ENCODE measurements around the gene NAV1. TPM values are rescaled to one million over a fixed set of nuclear protein-coding genes. Genes with fewer than 3 reads are reported as not detected.

NAV1 gene
- total RNA-seq, 4 donors from 2014 or later, result 22.9 to 49.2 (median 34.2) TPM

- no peak for TF ChIP-seq POLR2A (IDR thresholded peaks at IDR 0.05)
- TF ChIP-seq CTCF (IDR thresholded peaks at IDR 0.05), result no peak
- TF ChIP-seq EP300 (IDR thresholded peaks at IDR 0.05), result no peak
- Histone ChIP-seq H3K4me1 (peaks cover 0 to 83% (median 33%) of the 10 kb centered on the region in 4 donors), H3K4me3 (no peak overlapping the region), H3K36me3 (no peaks in the 10 kb centered on the region), H3K9me3 (no peaks in the 10 kb centered on the region), H3K27me3 (no peaks in the 10 kb centered on the region), H3K27ac (peak overlapping the region in 2 of 4 donors; percentile 93 to 96)
- 88 to 95% methylated on average over 4 of the region's 4 CpGs for WGBS, 2 donors
- no peak for DNase-seq (ENCODE audit: low spot score in 2 of 2)
These were observed 1.5 kb upstream of the NAV1 start for GRCh38 chr1:201537467-201537866.

GRCh38 chr1:201537891-201538611, 876 bp upstream of the NAV1 start:
- no peak for TF ChIP-seq EP300 (IDR thresholded peaks at IDR 0.05)
- TF ChIP-seq CTCF (IDR thresholded peaks at IDR 0.05), result no peak
- no peak for TF ChIP-seq POLR2A (IDR thresholded peaks at IDR 0.05)
- Histone ChIP-seq H3K27me3 (no peaks in the 10 kb centered on the region), H3K4me1 (peaks cover 0 to 88% (median 36%) of the 10 kb centered on the region in 4 donors), H3K9me3 (no peaks in the 10 kb centered on the region), H3K36me3 (no peaks in the 10 kb centered on the region), H3K27ac (peak overlapping the region; percentile 71 to 96 (median 86)), H3K4me3 (peak overlapping the region; percentile 54 to 78 (median 62))
- DNase-seq (ENCODE audit: low spot score in 2 of 2), result no peak
- WGBS, 2 donors, result 32 to 36% methylated on average over 6 of the region's 6 CpGs

- Histone ChIP-seq H3K4me3 (peak overlapping the region; percentile 54 to 78 (median 62)), H3K27me3 (no peaks in the 10 kb centered on the region), H3K4me1 (peaks cover 0 to 86% (median 36%) of the 10 kb centered on the region in 4 donors), H3K9me3 (no peaks in the 10 kb centered on the region), H3K36me3 (no peaks in the 10 kb centered on the region), H3K27ac (peak overlapping the region; percentile 71 to 96 (median 86))
- peak in 1 of 2 donors; percentile 52 for DNase-seq (ENCODE audit: low spot score in 2 of 2)
- WGBS, 2 donors, result 3 to 4% methylated on average over 47 of the region's 47 CpGs
- TF ChIP-seq EP300 (IDR thresholded peaks at IDR 0.05) (peak in 1 of 2 donors; percentile 64), CTCF (IDR thresholded peaks at IDR 0.05) (no peak), POLR2A (IDR thresholded peaks at IDR 0.05) (peak in 1 of 2 donors; percentile 40)
These were observed 869 bp downstream of the NAV1 start for GRCh38 chr1:201539561-201540431.

GRCh38 chr1:201540846-201541735, 2.2 kb downstream of the NAV1 start:
- H3K4me1 ChIP-seq, result peaks cover 0 to 73% (median 29%) of the 10 kb centered on the region in 4 donors
- H3K27me3 ChIP-seq, result no peaks in the 10 kb centered on the region
- no peak for DNase-seq (ENCODE audit: low spot score in 2 of 2)
- H3K9me3 ChIP-seq, result no peaks in the 10 kb centered on the region
- peak overlapping the region in 1 of 4 donors; percentile 68 for H3K4me3 ChIP-seq
- TF ChIP-seq CTCF (IDR thresholded peaks at IDR 0.05) (no peak), EP300 (IDR thresholded peaks at IDR 0.05) (no peak), POLR2A (IDR thresholded peaks at IDR 0.05) (no peak)
- 83 to 84% methylated on average over 12 of the region's 12 CpGs for WGBS, 2 donors
- no peaks in the 10 kb centered on the region for H3K36me3 ChIP-seq
- H3K27ac ChIP-seq, result peak overlapping the region; percentile 44 to 96 (median 82)
